ENCODE results near the gene BAX.

GRCh38 chr19:48913114-48913889 is 41.4 kb upstream of the BAX start:
- TF ChIP-seq POLR2A (IDR thresholded peaks at IDR 0.05; ENCODE audit: low read length): no peak
- no peak for TF ChIP-seq CTCF (IDR thresholded peaks at IDR 0.05)
- TF ChIP-seq RFX5 (IDR thresholded peaks at IDR 0.05): no peak
- no peak for TF ChIP-seq EP300 (IDR thresholded peaks at IDR 0.05)
